Endothelial cell (in vitro differentiated cells): Measurements from ENCODE around the gene ADAMTSL1. TPM values are rescaled to one million over a fixed set of nuclear protein-coding genes. Genes with fewer than 3 reads are reported as not detected.

ENCODE experiments used
- DNase-seq: peaks from one replicate; pipeline ENCODE4 v3.0.0; 2021; ENCODE audit warnings: low spot score
- H3K27ac Mint-ChIP-seq: one replicate; pipeline ENCODE4 v1.8.0; 2021; ENCODE audit warnings: mixed read lengths, inconsistent platforms; ENCODE audit not compliant: unreplicated experiment
- H3K27me3 Mint-ChIP-seq: one replicate; pipeline ENCODE4 v1.8.0; 2021; ENCODE audit warnings: mild to moderate bottlenecking, moderate library complexity, mixed read lengths, inconsistent platforms; ENCODE audit not compliant: unreplicated experiment
- H3K36me3 Mint-ChIP-seq: one replicate; pipeline ENCODE4 v1.8.0; 2021; ENCODE audit warnings: mild to moderate bottlenecking, low read depth, mixed read lengths, inconsistent platforms; ENCODE audit not compliant: unreplicated experiment
- H3K4me1 Mint-ChIP-seq: one replicate; pipeline ENCODE4 v1.8.0; 2021; ENCODE audit warnings: mild to moderate bottlenecking, mixed read lengths, inconsistent platforms; ENCODE audit not compliant: unreplicated experiment
- H3K4me3 Mint-ChIP-seq: one replicate; pipeline ENCODE4 v1.8.0; 2021; ENCODE audit warnings: mild to moderate bottlenecking, mixed read lengths, inconsistent platforms; ENCODE audit not compliant: unreplicated experiment
- H3K9me3 Mint-ChIP-seq: one replicate; pipeline ENCODE4 v1.8.0; 2021; ENCODE audit warnings: mixed read lengths, inconsistent platforms; ENCODE audit not compliant: unreplicated experiment
- total RNA-seq: library from RNA; stranded (reverse); fragmentation: NEBNext Ultra II Directional; extraction: Animal tissue kit (Norgen Biotek cat#: 25700); gene quantifications from one replicate; pipeline ENCODE4 v1.2.1, GENCODE V29; 2021; ENCODE audit not compliant: unreplicated experiment
- TF ChIP-seq, protein P1 (sequence below): fragments of 200-600 bp; sonication (generic); IDR thresholded peaks from one replicate; pipeline ENCODE4 v1.5.0; 2021; ENCODE audit warnings: antibody characterized with exemption; ENCODE audit not compliant: unreplicated experiment

ADAMTSL1 gene
- total RNA-seq, 1 donor from 2014 or later: 18.2 TPM

DNA sequence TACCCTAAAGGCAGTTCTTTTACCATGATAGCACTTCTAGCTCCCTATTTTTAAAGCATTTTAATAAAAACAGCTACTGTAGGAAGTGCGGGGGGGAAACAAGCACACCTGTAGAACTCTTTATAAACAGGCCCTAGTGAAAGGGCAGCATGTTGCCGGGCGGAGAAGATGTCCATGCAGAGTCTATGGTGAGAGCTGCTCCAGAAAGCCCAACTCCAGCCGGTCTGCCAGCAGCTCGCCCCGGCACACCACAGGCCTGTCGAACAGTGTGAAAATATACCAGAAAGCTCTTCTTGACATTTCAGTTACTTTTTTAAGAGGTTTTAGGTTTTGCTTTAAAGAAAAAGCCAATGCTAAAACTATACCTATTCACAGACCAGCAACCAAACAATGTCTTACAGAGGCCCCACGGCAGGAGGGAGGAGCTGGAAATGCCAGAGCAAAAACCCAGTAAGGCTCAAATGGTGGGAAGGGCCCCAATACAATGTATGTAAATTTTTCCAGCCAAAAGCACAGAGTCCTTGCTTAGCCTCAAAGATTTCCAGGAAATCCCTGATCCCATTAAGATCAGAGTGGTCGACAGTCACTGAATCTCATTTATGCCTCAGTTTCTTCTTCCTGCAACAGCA is 437.9 kb downstream of the ADAMTSL1 start:
- no peaks in the 10 kb centered on the region for H3K9me3 Mint-ChIP-seq
- DNase-seq: no peak
- no peaks in the 10 kb centered on the region for H3K36me3 Mint-ChIP-seq
- TF ChIP-seq, protein P1, sequence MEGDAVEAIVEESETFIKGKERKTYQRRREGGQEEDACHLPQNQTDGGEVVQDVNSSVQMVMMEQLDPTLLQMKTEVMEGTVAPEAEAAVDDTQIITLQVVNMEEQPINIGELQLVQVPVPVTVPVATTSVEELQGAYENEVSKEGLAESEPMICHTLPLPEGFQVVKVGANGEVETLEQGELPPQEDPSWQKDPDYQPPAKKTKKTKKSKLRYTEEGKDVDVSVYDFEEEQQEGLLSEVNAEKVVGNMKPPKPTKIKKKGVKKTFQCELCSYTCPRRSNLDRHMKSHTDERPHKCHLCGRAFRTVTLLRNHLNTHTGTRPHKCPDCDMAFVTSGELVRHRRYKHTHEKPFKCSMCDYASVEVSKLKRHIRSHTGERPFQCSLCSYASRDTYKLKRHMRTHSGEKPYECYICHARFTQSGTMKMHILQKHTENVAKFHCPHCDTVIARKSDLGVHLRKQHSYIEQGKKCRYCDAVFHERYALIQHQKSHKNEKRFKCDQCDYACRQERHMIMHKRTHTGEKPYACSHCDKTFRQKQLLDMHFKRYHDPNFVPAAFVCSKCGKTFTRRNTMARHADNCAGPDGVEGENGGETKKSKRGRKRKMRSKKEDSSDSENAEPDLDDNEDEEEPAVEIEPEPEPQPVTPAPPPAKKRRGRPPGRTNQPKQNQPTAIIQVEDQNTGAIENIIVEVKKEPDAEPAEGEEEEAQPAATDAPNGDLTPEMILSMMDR: no peak
- H3K27ac Mint-ChIP-seq: no peak overlapping the region
- H3K27me3 Mint-ChIP-seq: peaks cover 9% of the 10 kb centered on the region
- H3K4me1 Mint-ChIP-seq: peaks cover 23% of the 10 kb centered on the region
- no peak overlapping the region for H3K4me3 Mint-ChIP-seq

DNA sequence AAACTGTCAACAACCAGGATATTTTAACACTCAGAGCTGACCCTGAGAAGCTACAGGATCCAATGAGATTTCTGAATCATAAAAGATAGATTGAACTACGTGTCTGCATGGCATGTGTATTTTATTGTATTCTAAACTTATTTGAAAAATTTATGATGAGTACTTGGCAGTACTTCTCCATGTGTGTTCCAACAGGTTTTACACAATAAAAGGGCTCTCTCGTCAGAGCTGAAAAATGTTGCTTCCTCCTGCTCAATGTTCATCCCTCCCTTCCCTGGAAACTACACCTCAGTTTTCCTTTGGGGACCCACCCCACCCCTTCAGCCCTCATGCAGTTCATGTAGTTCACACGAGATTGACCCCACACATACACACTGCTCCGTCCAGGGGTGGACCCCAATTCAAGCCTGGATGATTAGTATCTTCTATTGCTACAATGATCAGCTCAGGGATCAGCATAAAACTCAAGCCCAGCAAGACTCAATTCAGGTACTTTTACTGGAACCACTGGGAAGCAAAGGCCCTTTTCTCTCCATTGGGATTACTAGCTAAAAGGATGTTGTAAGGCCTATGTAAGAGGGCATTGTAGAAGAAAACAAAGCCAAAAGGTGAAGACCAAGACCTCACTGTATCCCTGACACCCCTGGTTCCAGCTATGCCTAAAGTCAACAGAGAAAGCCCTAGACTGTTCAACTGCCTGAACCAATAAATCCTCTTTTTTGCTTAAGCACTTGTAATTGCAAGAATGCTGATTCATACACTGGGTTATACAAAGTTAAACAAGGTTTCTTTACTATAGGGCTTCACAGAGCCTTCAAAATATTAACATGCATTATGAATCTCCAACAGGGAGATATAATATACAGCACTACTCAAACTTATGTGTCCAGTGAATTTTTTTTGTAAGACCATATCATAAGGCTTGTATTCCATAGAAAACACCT is 446.5 kb downstream of the ADAMTSL1 start:
- peaks cover 12% of the 10 kb centered on the region for H3K4me1 Mint-ChIP-seq
- H3K27me3 Mint-ChIP-seq: no peaks in the 10 kb centered on the region
- H3K27ac Mint-ChIP-seq: no peak overlapping the region
- TF ChIP-seq, protein P1: no peak
- H3K4me3 Mint-ChIP-seq: no peak overlapping the region
- no peak for DNase-seq
- H3K36me3 Mint-ChIP-seq: no peaks in the 10 kb centered on the region
- H3K9me3 Mint-ChIP-seq: no peaks in the 10 kb centered on the region

DNA sequence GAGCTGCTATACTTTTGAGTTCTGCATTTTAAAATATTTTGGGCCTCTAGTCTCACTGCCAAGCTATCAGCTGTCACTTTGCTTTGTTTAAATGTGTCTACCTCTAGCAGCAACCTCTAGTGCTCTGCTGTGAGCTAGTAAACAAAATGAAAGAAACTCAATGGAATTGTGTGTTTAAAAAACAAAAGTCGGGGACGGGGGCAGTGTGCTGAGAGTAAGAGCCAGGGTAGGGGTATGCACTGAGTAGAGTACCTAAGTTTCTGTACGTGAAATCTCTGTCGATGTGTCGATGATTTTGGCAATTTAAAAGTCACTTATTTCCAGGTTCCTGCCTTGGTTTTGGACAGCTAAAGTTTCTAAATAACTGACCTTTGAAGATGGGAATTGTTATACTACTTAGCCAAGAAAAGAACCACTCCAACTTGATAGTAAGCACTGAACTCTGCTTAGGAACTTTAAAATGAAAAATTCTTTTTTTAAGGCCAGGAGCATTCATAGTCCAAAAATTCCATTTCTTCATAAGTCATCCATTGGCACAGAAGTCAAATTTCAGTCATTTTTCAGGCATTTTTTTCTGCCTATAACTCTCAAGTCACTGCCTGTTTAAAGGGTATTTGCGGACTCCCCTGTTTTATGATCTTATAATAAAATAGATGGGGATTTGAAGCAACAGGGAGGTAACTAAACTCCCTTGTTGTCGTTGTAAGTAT is 447.6 kb downstream of the ADAMTSL1 start:
- no peak overlapping the region for H3K27ac Mint-ChIP-seq
- TF ChIP-seq, protein P1: no peak
- H3K9me3 Mint-ChIP-seq: no peaks in the 10 kb centered on the region
- peaks cover 12% of the 10 kb centered on the region for H3K4me1 Mint-ChIP-seq
- no peak overlapping the region for H3K4me3 Mint-ChIP-seq
- H3K36me3 Mint-ChIP-seq: no peaks in the 10 kb centered on the region
- DNase-seq: no peak
- H3K27me3 Mint-ChIP-seq: no peaks in the 10 kb centered on the region

DNA sequence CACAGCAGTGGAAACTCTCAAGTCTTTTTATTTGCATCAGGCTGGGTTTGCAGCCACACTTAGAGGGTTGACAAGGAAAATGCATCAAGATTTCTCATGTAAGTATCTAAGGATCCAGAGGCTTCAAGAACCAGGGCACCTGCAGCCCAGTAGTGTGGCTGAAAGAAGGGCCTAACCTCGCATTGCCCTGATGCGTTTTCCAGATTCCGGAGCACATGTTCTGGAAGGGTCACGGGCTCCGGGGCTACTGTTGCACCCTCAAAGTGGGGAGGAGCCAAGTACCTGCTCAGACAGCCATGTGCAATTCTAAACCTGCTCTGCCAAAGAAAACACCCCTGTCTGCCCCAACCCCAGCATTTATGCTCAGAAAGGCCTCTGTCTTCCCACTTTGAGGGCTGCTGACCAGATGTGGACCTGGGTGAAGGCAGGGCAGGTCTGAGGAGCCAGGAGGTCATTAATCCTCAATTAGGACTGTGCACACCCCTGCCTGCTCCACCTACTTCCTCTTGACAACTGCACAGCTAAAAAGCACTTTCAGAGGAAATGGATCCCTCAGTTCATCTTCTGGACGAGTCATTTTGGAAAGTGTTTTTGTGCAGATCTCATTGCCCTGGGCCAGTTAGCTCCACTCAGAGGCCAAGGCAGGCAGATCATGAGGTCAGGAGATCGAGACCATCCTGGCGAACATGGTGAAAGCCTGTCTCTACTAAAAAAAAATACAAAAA is 448.4 kb downstream of the ADAMTSL1 start:
- H3K9me3 Mint-ChIP-seq: no peaks in the 10 kb centered on the region
- no peak overlapping the region for H3K4me3 Mint-ChIP-seq
- H3K27ac Mint-ChIP-seq: no peak overlapping the region
- no peaks in the 10 kb centered on the region for H3K36me3 Mint-ChIP-seq
- peaks cover 9% of the 10 kb centered on the region for H3K4me1 Mint-ChIP-seq
- H3K27me3 Mint-ChIP-seq: no peaks in the 10 kb centered on the region
- no peak for DNase-seq
- TF ChIP-seq, protein P1: no peak
